GM21447 (cell line): ENCODE data around the gene SREK1IP1.
"Not testable (repeated sequence)": the region's sequence is repeated elsewhere in the genome, so short reads cannot be mapped to it uniquely, and the experiment has no call there.

Experiments used
- ATAC-seq: cut with Tn5 transposase; IDR thresholded peaks from one replicate; pipeline ENCODE4 v1.9.1; 2021; ENCODE audit not compliant: unreplicated experiment

The SREK1IP1 gene

DNA sequence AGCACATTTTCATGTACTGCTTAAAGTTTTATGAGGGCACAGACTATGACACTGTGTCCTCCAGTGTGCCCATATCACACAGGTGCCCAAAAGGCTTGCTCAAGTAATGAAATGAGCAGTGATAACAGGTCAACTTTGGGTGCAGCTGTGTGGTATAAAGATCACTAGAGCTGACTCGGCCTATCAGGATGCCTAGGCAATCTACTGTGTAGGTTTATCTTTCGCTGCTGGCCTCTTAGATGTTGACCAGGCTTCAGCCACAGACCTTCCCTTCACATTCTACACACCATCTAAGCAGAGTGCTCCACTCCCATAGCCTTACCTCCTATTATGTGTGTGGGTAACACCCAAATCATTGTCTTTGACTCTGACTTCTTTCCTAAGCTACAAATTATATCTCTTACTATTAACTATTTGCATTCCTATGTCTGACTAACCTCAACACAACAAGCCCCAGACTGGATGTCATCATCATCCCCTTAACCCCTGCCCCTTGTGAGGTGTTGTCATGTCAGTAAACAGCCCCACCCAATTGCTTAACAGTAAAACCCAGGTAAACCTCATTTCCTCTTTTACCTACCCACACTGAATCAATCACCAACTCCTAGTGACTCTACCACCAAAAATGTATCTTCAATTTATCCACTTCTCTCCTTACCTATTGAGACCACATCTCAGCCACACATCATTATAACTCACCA is 2.5 kb downstream of the SREK1IP1 start:
- no peak for ATAC-seq

DNA sequence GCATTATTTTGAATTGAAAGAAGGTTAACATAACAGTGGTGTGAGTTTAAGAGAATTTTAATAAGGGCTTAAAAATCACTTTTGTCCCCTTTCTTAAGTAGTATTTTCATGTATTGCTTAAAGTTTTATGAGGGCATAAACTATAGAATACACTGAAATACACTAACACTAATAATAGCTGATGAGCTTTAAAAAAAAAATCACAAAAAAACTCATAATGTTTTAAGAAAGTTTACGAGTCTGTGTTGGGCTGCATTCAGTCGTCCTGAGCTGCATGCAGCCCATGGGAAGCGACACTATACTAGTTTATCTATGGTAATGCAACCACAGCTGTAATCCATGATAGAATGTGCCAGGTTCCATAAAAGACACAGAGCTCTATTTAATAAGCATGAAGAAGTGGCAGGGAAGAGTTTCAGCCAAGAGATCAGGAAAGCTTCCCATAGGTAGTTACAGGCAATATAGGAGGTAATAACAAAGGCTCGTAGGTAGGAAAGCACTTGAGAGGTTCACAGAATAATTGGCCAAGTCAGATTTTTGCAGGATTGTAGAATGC is 4.5 kb downstream of the SREK1IP1 start:
- ATAC-seq = no peak

DNA sequence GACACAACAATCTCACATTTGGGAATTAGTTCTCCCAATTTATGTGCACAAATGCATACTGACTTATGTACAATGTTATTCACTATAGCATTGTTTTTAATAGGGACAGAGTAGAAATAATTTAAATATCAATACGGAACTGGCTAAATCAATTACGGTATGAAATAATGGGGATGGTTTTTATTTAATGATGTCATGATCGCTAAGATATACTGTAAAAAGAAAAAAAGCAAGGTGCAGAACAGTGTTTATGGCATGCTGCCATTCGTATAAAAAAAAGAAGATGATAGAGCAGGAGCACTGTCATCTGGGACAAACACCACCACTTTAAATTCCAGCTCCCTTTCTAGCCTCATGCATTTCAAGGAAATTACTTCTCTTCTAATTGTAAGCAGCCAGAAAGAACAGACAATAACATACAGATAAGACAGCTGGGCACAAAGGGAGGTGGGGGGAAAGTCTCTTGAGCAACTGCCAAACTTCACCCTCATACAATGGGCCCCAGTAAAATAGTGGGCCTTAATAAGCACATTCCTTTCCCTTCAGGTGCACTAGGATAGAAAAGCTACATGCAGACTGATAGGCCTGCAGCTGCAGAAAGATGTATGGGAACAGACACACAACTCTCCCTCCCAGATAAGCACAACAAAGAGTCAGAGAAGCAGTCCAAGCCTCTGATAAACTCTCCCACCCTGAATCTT is 8.4 kb downstream of the SREK1IP1 start:
- no peak for ATAC-seq

DNA sequence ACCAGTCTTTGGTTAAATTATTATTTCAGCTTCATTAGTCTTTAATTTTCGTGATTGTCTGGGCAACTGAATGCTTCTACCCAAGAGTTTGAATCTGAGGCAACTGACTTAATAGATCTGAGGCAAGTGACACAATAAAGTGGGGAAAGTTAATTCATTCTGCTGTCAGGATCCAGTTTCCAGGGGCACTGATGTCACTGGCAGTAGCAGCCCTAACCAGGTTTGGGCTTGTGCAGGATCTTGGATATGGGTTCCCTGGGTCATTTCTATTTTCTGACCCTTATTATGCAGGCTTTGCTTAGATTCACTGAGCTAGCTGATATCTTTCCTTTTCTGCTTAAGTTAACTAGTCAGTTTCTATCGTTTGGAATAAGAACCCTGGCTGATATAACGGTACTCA is 9.6 kb downstream of the SREK1IP1 start:
- ATAC-seq = no peak

DNA sequence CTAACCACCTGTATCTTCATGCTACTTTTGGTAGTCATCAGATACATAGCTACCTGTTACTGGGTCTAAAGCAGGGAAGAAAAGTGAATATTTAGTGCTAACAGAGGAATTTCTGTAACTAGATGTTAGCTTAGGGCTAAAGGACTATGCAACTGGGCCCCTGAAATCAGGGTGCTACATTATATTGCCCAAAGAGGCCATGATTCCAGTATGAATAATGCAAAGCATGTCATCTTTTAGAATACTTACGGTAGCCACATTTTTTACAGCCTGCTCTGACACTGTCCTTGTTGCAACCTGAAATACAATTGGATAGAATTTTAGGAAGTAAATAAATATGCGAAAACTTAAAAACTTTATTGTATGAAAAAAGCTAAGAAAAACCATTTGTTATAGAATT is 14.4 kb downstream of the SREK1IP1 start:
- ATAC-seq = no peak

DNA sequence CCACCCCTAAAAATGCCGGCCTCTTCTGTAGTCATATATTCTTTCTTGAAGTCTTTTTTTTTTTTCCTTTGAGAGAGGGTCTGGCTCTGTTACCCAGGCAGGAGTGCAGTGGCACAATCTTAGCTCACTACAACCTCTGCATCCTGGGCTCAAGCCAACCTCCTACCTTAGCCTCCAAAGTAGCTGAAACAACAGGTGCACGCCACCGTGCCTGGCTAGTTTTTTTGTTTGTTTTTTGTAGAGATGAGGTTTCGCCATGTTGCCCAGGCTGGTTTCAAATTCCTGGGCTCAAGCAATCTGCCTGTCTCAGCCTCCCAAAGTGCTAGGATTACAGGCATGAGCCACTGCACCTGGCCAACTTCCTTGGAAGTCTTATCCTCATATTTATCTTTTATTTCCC is 19.1 kb downstream of the SREK1IP1 start:
- no peak for ATAC-seq

DNA sequence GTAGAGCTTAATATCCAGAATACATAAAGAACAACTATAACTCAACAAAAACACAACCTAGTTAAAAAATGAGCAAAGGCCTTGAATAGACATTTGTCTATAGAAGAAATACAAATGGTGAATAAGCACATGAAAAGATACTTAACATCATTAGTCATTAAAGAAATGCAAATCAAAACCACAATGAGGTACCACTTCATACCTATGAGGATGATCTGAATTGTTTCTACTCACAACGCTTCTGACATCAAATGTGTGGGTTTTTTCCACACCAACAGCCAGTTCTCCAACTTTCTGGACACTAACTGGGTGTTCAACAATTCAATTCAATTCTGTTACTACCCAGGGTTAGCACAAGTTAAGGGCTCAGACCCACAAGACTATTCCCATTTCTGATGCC is 22.0 kb downstream of the SREK1IP1 start:
- no peak for ATAC-seq

DNA sequence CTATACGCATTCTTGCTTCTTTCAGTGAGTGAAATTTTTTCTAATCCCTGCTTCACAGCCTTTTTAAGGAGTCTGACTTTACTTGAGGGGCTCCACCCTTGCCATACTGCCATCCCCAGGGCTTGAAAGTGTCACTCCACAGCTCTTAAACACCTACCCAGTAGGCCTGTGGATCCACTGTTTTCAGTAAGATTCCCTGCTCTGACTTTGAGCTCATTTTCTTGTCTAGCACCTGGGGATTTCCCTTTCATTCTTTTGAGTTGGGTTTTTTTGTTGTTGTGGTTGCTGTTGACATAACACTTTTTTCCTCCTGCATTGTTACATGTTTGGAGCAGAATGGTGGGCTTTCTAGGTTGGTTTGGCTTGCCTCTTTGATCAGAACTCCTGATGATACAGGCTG is 23.6 kb downstream of the SREK1IP1 start:
- no peak for ATAC-seq

DNA sequence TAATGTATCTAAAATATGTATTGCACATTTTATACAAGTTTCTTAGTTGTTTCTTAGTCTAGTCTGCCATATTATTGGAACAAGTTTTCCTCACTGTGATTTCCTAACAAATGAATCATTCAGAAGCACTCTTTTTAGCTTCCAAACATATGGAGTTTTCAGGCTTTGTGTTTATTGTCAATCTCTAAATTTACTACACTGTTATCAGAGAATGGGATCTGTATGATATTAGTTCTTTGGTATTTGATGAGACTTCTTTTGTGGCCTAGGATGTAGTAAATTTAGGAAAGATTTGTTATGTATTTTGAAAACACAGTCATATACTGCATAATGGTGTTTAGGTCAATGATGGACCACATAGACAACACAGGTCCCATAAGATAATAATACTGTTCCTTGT is 25.7 kb downstream of the SREK1IP1 start:
- ATAC-seq = no peak

DNA sequence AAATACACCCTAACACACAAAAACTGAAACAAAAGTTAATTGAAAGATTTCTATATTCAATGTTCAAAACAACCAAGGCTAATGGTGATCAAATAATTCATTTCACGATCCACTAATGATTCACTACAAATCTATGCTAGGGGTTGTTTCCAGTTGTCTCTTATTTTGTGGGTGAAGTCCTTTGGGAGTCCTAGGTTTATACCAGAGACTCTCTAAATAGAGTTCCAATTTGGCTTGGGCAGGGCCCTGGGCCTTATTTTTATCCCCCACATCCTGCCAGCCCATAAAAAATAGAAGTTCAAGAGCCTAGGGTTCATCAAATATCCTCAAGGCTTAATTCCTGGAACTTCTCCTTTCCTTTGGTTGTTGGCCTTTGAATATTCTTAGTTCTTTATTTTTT is 26.1 kb downstream of the SREK1IP1 start:
- ATAC-seq = no peak

DNA sequence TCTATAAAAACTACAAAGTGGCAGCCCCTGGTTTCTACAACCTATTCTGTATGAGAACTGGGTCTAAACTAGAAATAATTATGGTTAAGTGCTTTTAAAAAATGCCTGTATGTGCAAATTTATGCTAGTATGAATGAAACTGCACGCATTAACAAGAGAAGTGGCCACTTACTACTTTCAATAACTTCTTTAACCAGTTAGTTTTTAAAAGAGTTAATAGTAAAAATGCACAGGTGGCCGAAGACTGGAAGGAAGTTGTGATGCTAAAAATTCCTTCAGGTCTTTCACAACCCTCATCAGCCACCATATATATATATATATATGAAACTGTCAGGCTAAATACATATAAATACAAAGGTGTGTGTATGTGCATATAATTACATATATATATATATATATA is 41.3 kb downstream of the SREK1IP1 start:
- ATAC-seq = no peak

DNA sequence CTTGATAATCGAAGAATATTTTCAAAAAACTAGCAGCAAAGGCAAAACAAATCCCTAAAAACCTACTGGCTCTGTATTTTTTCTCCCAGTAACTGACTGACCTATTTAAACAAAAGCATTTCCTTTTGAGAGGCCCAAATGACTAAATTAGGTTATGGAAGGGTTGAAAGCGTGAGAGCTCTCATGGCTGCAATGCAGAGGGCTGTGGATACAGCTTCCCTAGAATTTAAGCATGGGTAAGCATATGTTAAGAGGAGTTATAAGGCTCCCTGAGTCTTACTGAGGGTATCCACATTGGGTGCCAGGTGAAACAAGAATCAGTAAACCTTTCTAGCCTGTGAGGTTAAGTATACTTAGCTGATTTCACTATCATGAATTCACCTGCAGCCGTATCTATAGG is 45.9 kb downstream of the SREK1IP1 start:
- ATAC-seq = no peak

DNA sequence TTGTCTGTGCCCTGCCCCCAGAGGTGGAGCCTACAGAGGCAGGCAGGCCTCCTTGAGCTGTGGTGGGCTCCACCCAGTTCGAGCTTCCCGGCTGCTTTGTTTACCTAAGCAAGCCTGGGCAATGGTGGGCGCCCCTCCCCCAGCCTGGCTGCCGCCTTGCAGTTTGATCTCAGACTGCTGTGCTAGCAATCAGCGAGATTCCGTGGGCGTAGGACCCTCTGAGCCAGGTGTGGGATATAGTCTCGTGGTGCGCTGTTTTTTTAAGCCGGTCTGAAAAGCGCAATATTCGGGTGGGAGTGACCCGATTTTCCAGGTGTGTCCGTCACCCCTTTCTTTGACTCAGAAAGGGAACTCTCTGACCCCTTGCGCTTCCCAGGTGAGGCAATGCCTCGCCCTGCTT is 54.0 kb downstream of the SREK1IP1 start:
- not testable (repeated sequence) for ATAC-seq

DNA sequence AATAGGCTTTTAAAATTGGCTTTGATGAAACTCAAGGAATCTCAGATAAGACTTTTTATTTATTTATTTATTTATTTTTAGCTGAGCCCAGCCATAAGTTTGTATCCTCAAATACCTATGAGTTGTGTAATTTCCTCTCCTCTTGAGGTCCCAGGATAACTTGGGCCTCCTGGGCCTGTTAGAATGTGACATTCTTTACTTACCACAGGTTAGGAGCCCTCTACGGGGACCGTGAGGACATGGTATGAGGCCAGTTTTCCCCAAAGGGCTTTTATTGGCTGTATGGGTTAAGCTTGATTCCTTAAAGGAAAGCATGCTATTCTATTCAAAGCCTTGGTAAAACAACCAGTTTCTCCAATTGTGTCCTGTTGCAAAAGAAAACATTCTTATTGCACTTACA is 61.3 kb downstream of the SREK1IP1 start:
- no peak for ATAC-seq

DNA sequence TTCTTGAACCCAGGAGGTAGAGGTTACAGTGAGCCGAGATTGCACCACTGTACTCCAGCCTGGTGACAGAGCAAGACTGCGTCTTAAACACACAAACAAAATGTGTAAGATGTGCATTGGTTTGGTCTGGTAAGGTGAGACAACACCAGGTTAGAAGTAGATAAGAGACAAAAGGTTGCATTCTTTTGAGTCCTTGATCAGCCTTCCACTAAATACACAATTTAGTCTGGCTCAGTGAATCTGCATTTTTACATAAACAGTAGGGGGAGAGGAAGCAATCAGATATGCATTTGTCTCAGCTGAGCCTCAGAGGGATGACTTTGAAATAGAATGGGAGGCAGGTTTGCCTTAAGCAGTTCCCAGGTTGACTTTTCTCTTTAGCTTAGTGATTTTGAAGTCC is 62.4 kb downstream of the SREK1IP1 start:
- ATAC-seq = not testable (repeated sequence)

DNA sequence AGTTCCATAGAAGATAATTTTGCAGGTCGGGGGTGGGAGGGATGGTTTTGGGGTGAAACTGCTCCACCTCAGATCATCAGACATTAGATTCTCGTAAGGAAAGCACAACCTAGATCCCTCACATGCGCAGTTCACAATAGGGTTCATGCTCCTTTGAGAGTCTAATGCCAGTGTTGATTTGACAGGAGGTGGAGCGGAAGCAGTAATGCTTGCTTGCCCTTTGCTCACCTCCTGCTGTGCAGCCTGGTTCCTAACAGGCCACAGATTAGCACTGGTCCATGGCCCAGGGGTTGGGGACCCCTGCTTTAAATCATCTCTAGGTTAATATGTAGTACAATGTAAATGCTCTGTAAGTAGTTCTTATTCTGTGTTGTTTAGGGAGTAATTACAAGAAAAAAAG is 67.7 kb downstream of the SREK1IP1 start:
- no peak for ATAC-seq

DNA sequence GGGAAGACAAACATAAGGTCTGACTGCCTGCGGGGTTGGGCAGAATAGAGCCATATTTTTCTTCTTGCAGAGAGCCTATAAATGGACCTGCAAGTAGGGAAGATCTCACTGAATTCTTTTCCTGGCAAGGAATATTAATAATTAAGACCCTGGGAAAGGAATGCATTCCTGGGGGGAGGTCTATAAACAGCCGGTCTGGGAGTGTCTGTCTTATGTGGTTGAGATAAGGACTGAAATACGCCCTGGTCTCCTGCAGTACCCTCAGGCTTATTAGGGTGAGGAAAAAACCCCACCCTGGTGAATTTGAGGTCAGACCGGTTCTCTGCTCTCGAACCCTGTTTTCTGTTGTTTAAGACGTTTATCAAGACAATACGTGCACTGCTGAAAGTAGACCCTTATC is 72.1 kb downstream of the SREK1IP1 start:
- not testable (repeated sequence) for ATAC-seq

DNA sequence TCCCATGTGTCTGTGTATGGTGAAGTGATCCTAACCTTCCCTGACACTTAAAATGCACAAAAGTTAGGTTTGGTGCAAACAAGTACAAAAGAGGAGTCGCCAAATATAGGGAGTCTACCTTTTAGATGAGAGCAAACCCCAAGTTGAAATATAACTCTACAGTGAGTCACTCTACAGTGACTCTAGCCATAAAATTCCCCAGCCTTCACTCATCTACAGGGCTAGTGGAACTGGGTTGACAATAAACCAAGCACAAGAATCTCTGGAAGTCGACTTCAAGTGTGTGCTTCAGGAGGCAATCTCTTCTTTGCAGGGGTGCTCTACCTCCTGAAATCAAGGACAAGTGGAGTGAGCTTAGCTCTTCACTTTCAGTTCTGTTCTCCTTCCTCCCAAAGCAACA is 74.9 kb downstream of the SREK1IP1 start:
- ATAC-seq = no peak

DNA sequence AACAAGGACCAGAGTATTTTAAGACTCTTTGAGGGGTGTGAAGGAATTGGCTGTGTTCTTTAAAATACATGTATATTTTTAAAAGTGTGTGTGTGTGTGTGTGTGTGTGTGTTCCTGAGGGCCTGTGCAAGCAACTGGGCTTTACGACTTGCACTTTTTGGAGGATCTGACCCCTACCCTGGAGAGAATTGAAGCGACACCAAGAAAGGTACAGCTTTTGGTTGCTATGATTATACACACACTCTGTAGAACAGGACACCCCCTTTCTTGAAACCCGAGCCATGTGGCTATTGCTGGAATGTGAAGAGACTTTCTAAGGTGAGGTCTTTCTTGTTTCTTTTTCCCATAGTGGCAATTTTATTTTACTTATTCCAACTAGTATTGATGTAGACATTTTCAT is 77.2 kb downstream of the SREK1IP1 start:
- ATAC-seq = no peak

DNA sequence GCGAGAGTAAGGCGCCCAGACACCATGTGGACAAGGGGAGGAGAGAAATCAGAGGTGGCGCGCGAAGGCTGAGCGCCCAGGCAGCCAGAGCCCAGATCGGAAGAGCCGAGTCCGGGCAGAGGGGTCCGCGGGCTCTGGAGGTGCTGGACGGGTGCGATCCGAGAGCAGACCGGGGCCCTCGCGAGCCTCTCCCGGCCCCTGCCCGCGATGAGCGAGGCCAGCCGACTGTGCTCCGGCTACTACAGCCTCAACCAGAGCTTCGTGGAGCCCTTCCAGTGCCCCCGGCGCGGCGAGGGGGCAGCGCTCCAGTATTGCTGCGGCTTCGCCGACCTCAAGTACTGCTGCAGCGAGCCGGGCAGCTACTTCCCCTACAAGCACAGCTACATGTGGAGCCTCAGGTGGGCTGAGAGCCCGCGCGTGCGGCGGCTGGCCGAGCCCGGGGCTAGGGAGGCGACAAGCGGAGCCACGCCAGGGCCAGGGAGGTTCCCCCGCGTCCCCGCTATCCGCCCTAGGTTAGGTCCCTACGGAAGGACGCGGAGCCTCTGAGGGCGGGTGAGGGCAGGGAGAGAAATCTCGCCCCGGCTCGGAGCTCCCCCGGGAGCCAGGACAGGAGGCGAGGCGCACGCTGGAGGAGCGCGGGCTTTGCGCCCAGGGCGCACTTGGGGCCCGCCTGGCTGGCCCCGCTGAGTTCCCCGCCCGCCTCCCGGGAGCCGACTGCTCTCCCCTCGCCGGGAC is 77.9 kb downstream of the SREK1IP1 start, which contains the start of gene SHISAL2B:
TSS of gene SHISAL2B (plus strand) at position 87 of the 735 bp plus-strand sequence. CDS start at position 208, 121 bp downstream.
- no peak for ATAC-seq

DNA sequence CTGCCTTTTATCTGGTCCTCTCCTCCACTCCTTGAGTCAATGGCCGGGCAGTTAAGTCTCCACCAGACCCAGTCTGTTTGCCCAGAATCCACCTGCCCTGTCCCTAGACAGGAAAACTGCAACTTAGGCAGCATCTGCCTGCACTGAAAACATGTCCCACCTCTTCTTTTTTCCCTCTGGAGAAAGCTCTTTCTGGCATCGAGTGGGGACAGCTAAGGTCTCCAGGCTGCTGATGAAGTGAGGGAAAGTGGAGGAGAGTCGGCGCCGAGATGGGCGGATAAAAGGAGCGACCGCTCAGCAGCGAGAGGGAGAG is 78.4 kb downstream of the SREK1IP1 start:
- ATAC-seq = no peak

DNA sequence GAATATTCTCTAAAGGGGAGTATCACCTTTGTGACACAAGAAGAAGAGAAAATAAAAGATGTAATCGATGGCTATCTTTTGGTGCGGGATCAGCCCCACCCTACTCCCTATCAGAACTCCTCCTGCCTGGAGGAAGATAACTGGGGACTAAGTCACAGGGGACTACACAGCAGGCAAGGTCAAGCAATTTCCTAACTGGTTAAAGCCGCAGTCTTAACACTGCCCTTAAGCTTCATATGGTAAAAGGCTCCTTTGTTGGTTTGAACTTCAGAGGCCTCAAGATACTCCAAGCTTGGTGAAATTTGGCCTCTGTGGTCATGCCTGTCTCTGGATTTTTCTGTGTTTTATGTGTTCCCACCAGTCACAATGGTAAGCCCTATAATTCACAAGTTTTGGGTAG is 79.5 kb downstream of the SREK1IP1 start:
- ATAC-seq = no peak
